ENCODE data around the gene APOL1.
"Not testable (repeated sequence)": the region's sequence is repeated elsewhere in the genome, so short reads cannot be mapped to it uniquely, and the experiment has no call there.

GRCh38 chr22:36250292-36250960 lies 2.5 kb upstream of the APOL1 start:
- TF ChIP-seq CTCF, EP300 (IDR thresholded peaks at IDR 0.05): not testable (repeated sequence)
